ENCODE results near the gene CXCL11. TPM values are rescaled to one million over a fixed set of nuclear protein-coding genes. Genes with fewer than 3 reads are reported as not detected.
"Not testable (repeated sequence)": the region's sequence is repeated elsewhere in the genome, so short reads cannot be mapped to it uniquely, and the experiment has no call there.

The CXCL11 gene
- total RNA-seq, 4 donors from 2014 or later: not detected

DNA sequence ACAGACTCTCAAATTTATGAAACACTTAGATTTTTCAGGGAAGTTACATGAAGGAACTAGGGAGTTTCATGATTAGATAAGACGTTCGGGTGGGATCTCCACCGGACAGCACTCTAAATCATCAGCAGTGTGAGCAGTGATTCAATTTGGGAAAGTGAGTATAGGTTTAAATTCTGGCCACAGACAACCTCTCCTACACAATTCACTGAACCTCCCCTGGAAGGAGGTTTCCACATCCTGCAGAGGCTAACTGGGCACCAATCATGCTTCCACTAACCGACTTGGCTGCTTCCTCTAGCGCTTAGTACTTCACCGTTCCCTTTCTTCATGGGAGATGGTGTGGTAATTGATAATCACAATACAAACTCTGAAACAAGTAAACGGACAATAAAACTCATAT lies 34.2 kb downstream of the CXCL11 start:
- Histone ChIP-seq H3K27ac (no peak overlapping the region), H3K4me1 (peaks cover 0 to 9% (median 0%) of the 10 kb centered on the region in 4 donors), H3K36me3 (no peaks in the 10 kb centered on the region), H3K27me3 (no peaks in the 10 kb centered on the region), H3K4me3 (no peak overlapping the region), H3K9me3 (no peaks in the 10 kb centered on the region)
- in situ Hi-C loops (cut with MboI; ENCODE audit: low pct_ligation_motif_present in 1 of 4, low pct_unique_long_range_greater_than_20kb in 1 of 4, low sequenced_read_pairs in 3 of 4) (loop anchor here in 1 of 4 donors (5.0 kb wide), 1 partner anchor 66 kb away; no protein-coding TSS in a partner anchor), intact Hi-C loops (cut with DNase I; ENCODE audit: low total_unique reads) (no loop called here)
- TF ChIP-seq, protein P1, sequence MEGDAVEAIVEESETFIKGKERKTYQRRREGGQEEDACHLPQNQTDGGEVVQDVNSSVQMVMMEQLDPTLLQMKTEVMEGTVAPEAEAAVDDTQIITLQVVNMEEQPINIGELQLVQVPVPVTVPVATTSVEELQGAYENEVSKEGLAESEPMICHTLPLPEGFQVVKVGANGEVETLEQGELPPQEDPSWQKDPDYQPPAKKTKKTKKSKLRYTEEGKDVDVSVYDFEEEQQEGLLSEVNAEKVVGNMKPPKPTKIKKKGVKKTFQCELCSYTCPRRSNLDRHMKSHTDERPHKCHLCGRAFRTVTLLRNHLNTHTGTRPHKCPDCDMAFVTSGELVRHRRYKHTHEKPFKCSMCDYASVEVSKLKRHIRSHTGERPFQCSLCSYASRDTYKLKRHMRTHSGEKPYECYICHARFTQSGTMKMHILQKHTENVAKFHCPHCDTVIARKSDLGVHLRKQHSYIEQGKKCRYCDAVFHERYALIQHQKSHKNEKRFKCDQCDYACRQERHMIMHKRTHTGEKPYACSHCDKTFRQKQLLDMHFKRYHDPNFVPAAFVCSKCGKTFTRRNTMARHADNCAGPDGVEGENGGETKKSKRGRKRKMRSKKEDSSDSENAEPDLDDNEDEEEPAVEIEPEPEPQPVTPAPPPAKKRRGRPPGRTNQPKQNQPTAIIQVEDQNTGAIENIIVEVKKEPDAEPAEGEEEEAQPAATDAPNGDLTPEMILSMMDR (IDR thresholded peaks at IDR 0.05): no peak
- TF ChIP-seq POLR2AphosphoS5 (IDR thresholded peaks at IDR 0.05) (no peak), POLR2A (IDR thresholded peaks at IDR 0.05) (no peak), EP300 (IDR thresholded peaks at IDR 0.05; ENCODE audit: low read depth) (no peak)
- 69 to 77% methylated on average over 7 of the region's 7 CpGs for WGBS, 2 donors (ENCODE audit: low coverage in 1 of 2)
- no peak for DNase-seq

DNA sequence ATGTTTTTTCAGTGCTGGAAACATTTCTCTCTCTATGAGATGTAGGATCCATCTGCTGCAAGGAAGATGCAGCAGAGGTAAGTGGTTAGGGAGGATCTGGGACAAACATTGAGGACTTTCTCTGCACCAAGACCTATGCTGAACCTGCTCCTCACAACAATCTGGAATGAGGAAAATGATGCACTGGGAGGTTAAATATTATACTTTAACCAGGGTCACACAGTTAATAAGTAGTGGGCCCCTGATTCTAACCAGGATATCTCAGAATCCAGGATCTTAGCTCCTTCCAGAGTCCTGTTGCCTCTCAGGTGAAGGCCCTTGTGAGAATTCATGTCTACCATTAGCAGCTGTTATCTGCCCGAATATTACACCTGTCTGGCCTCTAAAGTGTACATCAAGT lies 35.6 kb downstream of the CXCL11 start:
- DNase-seq: no peak
- H3K27me3 ChIP-seq: no peaks in the 10 kb centered on the region
- no peaks in the 10 kb centered on the region for H3K36me3 ChIP-seq
- in situ Hi-C loops (cut with MboI; ENCODE audit: low pct_ligation_motif_present in 1 of 4, low pct_unique_long_range_greater_than_20kb in 1 of 4, low sequenced_read_pairs in 3 of 4): loop anchor here in 1 of 4 donors (5.0 kb wide), 1 partner anchor 67 kb away; no protein-coding TSS in a partner anchor
- H3K27ac ChIP-seq: no peak overlapping the region
- H3K4me1 ChIP-seq: peaks cover 0 to 13% (median 0%) of the 10 kb centered on the region in 4 donors
- WGBS, 2 donors (ENCODE audit: low coverage in 1 of 2): 96 to 100% methylated on average over 1 of the region's 1 CpG
- H3K4me3 ChIP-seq: no peak overlapping the region
- intact Hi-C loops (cut with DNase I; ENCODE audit: low total_unique reads): no loop called here
- H3K9me3 ChIP-seq: no peaks in the 10 kb centered on the region
- TF ChIP-seq, protein P1 (IDR thresholded peaks at IDR 0.05): no peak
- TF ChIP-seq EP300 (IDR thresholded peaks at IDR 0.05; ENCODE audit: low read depth) (no peak), POLR2A (IDR thresholded peaks at IDR 0.05) (no peak), POLR2AphosphoS5 (IDR thresholded peaks at IDR 0.05) (no peak)

DNA sequence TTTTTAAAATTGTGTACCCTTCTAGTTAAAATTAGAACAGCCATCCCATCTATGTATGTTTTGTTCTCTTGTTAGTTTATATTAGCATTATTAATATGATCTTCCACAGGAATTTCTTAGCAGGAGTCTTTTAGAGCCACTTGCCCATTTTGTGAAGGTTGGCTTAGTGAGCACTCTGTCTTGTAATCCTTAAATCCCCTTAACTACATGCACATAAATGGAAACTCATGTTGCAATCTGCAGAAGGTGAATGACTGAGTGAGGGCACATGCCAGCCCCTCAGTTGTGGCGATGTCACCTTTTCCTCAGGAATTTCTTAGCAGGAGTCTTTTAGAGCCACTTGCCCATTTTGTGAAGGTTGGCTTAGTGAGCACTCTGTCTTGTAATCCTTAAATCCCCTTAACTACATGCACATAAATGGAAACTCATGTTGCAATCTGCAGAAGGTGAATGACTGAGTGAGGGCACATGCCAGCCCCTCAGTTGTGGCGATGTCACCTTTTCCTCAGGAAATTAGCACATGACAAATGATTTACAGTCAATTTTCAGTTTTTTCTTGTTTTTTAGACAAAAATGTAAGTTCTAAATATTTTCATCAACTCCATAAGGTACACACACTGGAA lies 37.2 kb downstream of the CXCL11 start:
- intact Hi-C loops (cut with DNase I; ENCODE audit: low total_unique reads) (loop anchor here (5.0 kb wide), 1 partner anchor 74 kb away; the partner anchor contains the start of gene ART3), in situ Hi-C loops (cut with MboI; ENCODE audit: low pct_ligation_motif_present in 1 of 4, low pct_unique_long_range_greater_than_20kb in 1 of 4, low sequenced_read_pairs in 3 of 4) (loop anchor here in 2 of 4 donors (5.0 kb wide), 1 partner anchor 69 kb away; no protein-coding TSS in a partner anchor)
- not testable (repeated sequence) for H3K36me3 ChIP-seq, H3K27me3 ChIP-seq, H3K27ac ChIP-seq, DNase-seq, H3K4me3 ChIP-seq, H3K9me3 ChIP-seq
- WGBS, 2 donors (ENCODE audit: low coverage in 1 of 2): 71 to 95% methylated on average over 2 of the region's 2 CpGs
- peaks cover 0 to 13% (median 0%) of the 10 kb centered on the region in 4 donors for H3K4me1 ChIP-seq

DNA sequence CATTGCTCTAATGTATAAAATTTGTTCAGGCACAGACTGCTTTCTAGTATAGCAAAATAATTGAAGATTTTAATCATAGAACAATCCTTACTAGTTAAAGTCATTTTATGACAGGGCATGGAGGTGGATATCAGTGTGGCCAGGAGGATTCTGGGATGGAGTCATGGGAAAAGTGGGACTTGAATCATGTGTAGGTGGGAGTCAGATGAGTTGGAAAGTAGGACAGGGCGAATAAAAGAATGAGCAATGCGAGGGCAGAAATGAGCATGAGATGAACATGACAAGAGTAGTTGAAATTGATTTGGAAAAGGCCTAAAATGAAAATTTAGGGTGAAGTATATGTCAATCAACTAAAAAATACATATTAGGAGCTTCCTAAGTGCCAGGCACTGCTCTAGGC lies 37.9 kb downstream of the CXCL11 start:
- Histone ChIP-seq H3K27ac (no peak overlapping the region), H3K4me3 (no peak overlapping the region), H3K4me1 (peaks cover 0 to 13% (median 0%) of the 10 kb centered on the region in 4 donors), H3K36me3 (no peaks in the 10 kb centered on the region), H3K27me3 (no peaks in the 10 kb centered on the region), H3K9me3 (no peaks in the 10 kb centered on the region)
- intact Hi-C loops (cut with DNase I; ENCODE audit: low total_unique reads): loop anchor here (5.0 kb wide), 1 partner anchor 74 kb away; the partner anchor contains the start of gene ART3
- 88 to 100% methylated on average over 2 of the region's 2 CpGs for WGBS, 2 donors (ENCODE audit: low coverage in 1 of 2)
- no peak for DNase-seq
- in situ Hi-C loops (cut with MboI; ENCODE audit: low pct_ligation_motif_present in 1 of 4, low pct_unique_long_range_greater_than_20kb in 1 of 4, low sequenced_read_pairs in 3 of 4): loop anchor here in 2 of 4 donors (5.0 kb wide), 1 partner anchor 69 kb away; no protein-coding TSS in a partner anchor
- TF ChIP-seq POLR2A (IDR thresholded peaks at IDR 0.05) (no peak), POLR2AphosphoS5 (IDR thresholded peaks at IDR 0.05) (no peak), EP300 (IDR thresholded peaks at IDR 0.05; ENCODE audit: low read depth) (no peak)
- TF ChIP-seq, protein P1 (IDR thresholded peaks at IDR 0.05): no peak

All from transverse colon (tissue), 4 donors.